GM12873 (cell line): Measurements from ENCODE around the gene ST7.

Experiments
- TF ChIP-seq, protein P1 (sequence below): IDR thresholded peaks from 2 replicates; pipeline ENCODE4 v1.5.1; 2012; ENCODE audit warnings: low read depth, mild to moderate bottlenecking, moderate library complexity, low read length, control low read depth; ENCODE audit not compliant: insufficient read depth; ENCODE audit errors: missing control alignments

Gene ST7

GRCh38 chr7:117066668-117067067 is 113.4 kb downstream of the ST7 start:
- TF ChIP-seq, protein P1, sequence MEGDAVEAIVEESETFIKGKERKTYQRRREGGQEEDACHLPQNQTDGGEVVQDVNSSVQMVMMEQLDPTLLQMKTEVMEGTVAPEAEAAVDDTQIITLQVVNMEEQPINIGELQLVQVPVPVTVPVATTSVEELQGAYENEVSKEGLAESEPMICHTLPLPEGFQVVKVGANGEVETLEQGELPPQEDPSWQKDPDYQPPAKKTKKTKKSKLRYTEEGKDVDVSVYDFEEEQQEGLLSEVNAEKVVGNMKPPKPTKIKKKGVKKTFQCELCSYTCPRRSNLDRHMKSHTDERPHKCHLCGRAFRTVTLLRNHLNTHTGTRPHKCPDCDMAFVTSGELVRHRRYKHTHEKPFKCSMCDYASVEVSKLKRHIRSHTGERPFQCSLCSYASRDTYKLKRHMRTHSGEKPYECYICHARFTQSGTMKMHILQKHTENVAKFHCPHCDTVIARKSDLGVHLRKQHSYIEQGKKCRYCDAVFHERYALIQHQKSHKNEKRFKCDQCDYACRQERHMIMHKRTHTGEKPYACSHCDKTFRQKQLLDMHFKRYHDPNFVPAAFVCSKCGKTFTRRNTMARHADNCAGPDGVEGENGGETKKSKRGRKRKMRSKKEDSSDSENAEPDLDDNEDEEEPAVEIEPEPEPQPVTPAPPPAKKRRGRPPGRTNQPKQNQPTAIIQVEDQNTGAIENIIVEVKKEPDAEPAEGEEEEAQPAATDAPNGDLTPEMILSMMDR = no peak

DNA sequence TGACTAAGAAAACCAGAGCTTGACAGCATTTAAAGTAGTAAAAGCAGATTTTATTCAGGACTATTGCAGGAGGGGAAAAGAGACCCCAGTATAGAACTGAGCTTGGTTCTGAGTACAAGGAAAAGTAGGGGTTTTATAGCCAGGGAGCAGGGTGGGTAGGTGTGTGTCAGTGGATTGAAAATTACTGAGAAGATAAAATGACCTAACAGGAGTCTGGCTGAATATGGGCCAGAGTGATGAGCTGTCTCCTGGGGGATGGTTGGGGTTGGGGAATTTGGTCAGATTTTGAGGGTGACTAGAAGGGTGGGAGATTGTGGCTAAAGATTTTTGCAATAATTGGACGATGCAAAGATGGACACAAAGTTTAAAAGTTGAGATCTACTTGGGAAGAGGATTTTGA is 114.0 kb downstream of the ST7 start:
- TF ChIP-seq, protein P1 = no peak

- TF ChIP-seq, protein P1 = no peak
Observed at GRCh38 chr7:117068511-117069145, 115.3 kb downstream of the ST7 start.

GRCh38 chr7:117069379-117069778 is 116.1 kb downstream of the ST7 start:
- TF ChIP-seq, protein P1 = no peak

- TF ChIP-seq, protein P1 = no peak
Observed at GRCh38 chr7:117071551-117071950, 118.2 kb downstream of the ST7 start.

DNA sequence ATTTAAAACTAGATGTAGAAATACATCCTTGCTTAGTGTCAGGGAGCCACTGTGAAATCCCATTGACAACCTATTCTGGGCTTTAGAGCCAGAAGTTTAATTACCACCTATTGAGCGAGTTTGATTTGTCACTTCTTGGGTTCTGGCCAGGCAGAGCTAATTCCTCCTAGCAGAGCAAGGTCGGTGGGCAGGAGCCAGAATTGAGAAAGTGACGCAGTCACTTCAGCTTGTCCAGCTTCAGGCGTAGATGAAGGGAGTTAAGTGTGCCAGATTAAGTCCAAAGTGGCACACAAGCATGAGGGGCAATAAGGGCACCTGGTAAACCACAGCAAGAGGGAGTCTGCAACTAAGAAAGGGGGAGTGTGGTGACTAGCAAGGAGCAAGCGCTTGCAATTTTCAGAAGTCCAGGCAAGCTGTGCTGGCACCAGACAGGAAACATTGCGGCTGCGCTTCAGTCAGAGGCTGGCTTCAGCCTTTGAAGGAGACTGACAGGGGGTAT is 119.4 kb downstream of the ST7 start:
- TF ChIP-seq, protein P1 = no peak

DNA sequence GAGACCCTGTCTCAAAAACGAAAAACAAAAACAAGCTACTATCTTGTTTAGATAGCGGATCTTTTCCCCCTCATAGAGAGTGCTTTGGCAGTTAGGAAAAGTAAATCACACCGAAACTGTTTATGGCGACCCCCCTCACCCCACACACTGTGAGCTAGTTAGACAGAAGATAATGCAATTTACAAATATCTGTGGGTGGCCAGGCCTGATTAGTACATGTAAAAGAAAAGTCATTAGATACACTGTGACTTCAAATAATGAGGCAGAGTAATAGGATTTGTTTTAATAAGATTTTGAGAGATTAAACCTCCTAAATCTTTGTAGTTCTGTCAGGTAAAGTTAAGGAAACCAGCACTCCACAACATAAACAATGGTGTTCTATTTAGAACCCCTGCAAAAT is 121.1 kb downstream of the ST7 start:
- TF ChIP-seq, protein P1 = no peak
